Left kidney (tissue), 2 donors: ENCODE results near the gene HAPLN3. TPM values are rescaled to one million over a fixed set of nuclear protein-coding genes. Genes with fewer than 3 reads are reported as not detected.

Source experiments
- DNase-seq: peaks from one replicate; pipeline ENCODE4 v3.0.0-alpha.2; 2013
- polyA plus RNA-seq: library from polyadenylated mRNA; unstranded; fragments of 120-200 nt; gene quantifications from one replicate; pipeline ENCODE4 v1.2.1, GENCODE V29; 2013; ENCODE audit not compliant: insufficient read length

Gene HAPLN3
- polyA plus RNA-seq, 1 donor: 3.6 TPM

DNA sequence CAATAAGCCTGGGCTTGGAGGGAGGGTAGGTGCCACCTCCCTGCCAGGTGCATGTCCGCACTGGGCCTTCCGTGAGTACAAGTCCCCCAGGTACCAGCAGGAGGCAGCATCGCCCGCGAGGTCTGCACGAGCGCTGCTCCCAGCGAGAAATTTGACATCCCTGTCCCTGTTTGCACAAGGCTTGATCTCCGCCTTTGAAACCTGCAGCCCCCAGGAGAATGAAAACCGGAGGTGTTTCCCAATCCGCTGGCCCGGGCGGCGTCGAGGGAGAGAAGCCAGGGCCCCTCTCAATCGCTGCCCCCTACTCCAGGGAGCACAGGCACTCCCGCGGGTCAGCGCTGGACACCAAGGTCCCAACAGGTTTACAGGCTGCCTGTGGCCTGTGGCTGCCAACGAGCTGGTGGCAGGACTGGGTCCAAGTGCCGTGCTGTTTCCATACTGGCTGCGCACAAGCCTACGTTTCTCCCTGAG is 961 bp downstream of the HAPLN3 start:
- DNase-seq: no peak

DNA sequence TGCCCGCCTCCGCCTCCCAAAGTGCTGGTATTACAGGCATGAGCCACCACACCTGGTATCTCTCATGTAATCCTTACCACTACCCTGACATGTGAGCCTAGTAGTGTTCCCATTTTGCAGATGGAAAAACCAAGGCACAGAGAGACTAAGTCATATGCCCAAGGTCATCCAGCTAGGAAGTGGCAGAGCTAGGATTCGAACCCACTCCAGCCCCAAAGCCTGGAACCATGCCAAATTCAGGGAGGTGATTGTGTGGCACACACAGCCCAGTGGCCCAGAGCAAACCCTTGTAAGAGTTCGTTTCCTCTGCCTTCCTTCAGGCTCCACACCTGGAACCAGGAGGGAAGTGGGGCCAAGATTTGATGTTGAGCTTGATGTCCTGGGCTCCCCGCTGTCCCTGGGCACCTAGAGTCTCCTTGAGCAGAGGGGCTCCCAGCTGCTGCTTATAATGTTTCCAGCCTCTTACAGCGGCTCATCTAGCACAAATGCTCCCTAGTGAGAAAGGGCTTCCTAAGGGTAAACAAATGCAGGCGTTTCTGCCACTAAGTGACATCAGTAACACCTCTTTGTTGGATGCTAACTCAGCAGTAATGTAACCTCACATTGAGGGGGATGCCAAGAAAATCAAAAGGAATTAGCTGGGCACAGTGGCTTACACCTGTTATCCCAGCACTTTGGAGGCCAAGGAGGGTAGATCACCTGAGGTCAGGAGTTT is 3.6 kb downstream of the HAPLN3 start:
- DNase-seq: no peak

DNA sequence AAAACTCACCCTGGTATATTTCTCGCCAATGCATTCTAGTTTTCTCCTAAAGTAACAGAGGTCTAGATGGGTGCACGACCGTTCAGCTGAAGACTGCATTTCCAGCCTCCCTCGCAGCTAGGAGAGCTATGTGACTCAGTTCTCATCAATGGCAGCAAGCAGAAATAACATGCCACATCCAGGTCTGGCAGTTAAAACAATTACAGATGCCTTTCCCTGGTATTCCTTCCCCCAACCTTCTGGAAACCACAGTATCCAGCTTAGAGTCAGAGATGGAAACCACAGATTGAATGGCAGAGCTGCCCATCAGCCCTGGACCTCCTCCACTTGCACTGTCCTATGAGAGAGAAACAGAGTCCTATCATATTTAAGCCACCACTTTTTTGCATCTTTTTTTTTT is 4.8 kb downstream of the HAPLN3 start:
- DNase-seq: no peak

DNA sequence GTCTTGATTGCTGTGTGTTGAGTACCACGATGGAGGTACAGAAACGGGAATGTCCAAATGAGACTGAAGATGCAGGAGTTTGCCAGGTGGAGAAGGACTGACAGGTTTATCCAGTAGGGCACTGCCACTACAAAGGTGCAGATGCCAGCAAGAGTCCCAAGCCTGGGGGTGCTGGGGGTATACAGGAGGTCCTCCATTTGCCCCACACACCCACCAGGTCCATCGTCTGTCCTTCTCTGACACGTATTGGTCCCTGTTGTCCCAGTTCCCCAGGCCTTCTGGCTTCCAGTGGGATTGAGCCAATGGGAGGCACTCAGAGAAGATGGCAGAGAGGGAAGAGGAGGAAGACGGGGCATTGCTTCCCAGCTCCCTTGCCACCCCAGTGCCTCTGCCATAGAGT is 6.6 kb downstream of the HAPLN3 start:
- no peak for DNase-seq

DNA sequence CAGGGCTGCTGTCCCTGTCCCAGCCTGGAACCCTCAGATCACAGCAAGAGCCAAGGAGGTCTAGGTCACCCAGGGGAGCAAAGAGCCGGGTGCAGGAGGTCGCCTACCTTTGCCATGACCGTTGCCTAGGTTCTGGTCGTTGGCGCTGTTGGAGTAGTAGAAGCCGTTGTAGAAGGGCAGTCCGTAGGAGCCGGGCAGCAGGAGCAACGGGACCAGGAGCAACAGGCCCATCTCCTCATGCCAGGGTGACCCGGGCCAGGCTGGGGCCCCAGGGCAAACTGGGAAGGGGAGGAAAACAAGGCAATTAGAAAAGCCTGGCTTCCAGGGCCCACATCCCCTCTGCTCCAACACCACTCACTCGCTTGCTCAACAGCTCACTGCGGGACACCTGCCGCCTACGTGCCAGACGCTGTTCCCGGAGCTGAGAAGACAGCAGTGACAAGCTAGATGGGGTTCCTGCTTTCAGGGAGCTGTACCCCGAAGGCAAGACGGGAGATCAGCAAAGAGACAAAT is 8.2 kb downstream of the HAPLN3 start:
- DNase-seq: no peak

DNA sequence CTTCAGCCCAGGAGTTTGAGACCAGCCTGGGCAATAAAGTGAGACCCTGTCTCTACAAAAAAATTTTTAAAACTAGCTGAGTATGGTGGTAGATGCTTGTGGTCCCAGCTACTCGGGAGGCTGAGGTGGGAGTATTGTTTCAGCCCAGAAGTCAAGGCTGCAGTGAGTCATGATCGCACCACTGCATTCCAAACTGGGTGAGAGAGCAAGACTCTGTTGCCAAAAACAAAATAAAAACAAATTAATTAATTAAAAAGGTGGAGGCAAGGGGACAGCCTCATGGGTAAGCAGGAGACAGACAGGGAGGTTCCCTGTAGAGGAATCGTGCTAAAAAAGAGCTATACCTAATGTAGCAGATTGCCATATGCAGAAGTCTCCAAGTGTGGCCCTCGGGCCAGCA is 12.6 kb downstream of the HAPLN3 start:
- DNase-seq: no peak

DNA sequence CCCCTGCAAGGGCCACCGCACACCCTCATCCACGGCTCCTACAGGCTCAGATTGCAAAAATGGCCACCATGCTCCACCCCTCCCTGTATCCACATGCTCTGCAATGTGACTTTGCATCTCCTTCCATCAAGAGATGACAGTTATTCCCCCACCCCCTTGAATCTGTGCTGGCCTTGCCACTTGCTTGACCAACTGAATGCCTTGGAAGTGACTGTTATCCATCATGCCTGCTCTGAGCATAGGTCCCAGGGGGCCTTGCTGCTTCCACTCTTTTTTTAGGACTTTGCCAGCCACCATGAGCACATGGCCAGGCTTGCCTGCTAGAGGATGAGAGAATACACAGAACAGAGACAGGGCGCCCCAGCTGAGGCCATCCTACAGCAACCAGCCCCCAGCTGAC is 13.6 kb downstream of the HAPLN3 start:
- DNase-seq: no peak

DNA sequence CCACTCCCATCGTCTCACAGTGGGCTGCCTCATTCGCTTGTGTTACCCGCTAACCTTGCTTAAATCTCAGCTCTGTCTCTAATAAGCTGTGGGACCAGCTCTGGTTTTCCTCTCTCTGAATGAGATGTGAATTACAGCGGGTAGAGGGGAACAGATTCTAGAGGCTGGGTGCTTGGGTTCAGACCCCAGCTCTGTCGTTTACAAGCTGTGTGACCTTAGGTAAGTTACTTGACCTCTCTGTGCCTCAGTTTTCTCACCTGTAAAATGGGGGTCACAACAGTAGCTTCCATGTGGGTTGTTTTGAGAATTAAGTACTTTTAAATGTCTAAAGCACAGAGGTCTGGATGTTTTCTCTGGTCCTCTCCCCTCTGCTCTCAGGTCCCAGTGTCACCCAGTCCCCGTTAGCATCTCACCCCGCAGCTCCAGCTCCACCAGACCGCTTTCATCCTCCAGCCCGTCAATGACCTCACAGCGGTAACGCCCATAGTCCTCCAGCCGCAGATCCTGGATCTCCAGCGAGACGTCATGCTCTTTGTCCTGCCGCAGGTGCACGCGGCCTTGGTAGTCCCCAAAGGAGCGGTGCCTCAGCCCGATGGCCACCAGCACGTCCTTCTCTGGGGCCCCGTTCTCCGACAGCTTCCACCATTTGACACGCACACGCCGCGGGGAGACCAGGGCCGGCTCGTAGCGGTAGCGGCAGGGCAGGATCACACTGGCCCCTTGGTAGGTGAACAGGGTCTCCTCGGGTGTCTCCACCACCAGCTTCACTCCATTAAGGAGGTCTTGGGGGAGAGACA is 14.2 kb downstream of the HAPLN3 start:
- DNase-seq: no peak

DNA sequence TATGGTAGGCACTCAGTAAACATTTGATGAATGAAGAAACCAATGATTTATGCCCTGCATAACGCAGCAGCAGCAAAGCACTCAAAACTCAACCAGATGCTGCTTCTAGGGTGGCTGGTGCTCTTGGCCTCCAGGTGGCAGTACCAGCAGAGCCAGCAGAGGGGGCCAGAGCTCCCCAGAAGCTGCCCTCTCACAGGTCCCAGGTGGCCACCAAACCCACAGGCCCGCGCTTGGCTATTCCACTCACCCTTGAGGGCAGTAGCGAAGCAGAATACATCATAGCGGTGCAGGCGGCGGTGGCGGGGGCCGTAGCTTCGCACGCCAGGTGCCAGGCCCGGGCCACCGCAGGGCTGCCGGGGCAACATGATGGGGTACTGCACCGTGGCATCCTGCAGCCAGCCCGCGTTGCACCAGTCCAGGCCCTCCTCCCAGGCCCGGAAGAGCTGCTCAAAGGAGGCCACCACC is 16.6 kb downstream of the HAPLN3 start:
- DNase-seq: no peak

DNA sequence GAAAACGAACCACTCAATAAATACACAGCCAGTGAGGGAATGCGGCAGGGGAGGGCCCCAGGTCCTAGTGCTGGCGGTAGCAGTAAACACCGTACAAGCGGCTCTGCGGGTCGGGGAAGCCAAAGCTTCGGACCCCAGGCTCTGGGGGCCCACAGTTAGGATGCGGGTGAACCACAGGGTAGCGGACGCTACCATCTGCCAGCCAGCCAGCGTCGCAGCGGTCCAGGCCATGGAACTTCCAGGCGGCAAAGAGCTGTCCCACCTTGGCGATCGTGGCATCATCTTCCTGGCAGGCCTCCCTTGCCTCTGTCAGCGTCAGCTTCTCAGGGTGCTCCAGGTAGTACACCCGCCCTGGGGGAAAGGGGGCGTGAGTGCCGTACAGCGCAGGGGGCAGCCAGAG is 17.4 kb downstream of the HAPLN3 start:
- DNase-seq: no peak

DNA sequence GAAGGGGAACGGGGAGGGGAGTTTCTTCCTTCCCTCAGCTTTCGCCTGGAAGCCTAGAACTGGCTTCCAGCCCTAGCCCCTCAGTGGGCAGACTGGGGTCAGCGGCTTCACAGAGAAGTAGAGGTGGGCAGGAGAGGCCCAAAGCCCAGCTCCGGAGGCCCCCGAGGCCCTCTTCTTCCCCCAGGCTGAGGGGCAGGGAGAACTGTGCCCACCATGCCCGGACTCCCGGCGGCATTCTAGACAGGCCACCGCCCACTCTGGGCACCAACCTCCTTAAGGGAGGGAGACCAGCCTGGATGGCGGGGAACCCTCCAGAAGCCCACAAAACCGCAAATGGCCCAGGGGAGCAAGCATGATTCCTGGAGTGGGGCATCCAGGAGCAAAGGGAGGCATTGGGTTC is 17.9 kb downstream of the HAPLN3 start:
- DNase-seq: no peak

DNA sequence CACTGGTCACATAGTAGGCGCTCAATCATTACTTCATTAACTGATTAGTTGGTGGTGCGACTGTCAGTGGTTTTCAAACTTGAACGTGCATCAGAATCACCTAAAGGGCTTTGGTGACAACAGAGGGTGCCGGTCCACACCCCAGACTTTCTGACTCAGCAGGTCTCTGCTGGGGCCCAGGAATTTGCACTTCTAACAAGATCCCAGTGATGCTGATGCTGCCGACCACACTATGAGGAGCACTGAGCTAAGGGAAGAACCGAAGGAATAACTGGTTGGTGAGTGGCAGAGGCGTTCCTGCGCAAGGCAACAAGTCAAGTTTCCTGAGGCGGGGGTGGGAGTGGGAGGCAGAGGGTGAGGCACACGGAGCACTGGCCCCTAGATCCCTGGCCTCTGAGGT is 18.8 kb downstream of the HAPLN3 start:
- no peak for DNase-seq

DNA sequence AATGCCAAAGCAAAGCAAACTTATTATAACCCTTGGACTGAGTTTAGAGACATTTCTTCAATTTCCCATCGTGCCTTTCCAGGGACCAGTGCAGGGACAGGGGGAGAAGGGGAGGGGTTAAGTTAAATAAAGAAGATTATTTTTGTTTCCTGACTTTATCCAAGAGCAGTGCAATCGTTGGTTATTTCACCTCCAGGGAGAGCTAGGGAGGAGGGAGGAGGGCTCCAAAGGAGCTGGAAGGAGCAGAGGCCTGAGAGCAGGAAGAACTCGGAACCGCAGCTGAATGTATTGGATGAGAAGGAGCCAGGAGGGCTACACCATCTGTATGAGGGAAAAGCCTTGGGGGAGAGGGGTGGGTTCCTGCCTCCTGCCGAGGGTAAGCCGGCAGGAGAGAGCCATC is 20.7 kb downstream of the HAPLN3 start:
- no peak for DNase-seq

DNA sequence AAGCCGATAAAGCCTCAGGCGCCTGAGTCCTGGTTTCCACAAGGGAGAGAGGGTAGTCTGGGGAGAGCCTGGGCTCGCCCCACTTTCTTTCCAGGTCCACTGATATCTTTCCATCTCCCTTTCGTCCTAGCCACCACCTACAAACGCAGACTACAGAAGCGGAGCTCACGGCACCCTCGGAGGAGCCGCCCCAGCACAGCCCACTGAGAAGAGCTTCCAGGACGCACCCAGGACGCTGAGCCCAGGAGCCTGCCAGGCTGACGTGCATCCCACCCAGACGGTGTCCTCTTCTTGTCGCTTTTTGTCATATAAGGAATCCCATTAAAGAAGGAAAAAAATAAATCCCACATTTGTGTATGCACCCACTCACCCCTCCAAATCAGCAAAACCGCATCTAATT is 21.1 kb downstream of the HAPLN3 start:
- DNase-seq: no peak

DNA sequence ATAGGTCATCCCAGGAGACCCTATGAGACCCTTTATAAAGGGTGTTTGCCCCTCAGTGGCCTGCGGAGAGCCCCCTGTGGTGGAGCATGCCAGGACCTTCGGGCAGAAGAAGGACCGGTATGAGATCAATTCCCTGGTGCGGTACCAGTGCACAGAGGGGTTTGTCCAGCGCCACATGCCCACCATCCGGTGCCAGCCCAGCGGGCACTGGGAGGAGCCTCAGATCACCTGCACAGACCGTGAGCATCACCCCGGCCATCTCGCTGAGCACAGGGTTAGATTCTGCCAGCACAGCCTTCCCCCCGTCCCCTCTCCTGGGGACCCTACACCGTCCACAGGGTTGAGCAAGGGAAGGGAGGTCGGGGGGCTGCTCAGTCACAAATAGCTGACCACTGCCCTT is 21.6 kb downstream of the HAPLN3 start:
- no peak for DNase-seq

DNA sequence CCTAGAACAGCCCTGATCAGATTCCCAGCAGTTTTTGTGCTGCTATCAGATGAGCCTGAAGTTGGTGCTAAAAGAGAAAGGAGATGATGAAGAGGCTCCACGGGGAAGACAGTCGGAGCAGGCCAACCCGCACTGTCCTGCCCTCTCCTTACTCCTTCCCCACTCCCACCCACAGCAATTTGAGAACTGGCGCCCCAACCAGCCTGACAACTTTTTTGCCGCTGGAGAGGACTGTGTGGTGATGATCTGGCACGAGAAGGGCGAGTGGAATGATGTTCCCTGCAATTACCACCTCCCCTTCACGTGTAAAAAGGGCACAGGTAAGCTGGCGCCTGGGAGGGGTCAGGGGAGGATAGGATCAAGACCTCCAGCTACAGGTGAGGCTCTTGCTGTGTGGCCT is 22.6 kb downstream of the HAPLN3 start:
- no peak for DNase-seq

DNA sequence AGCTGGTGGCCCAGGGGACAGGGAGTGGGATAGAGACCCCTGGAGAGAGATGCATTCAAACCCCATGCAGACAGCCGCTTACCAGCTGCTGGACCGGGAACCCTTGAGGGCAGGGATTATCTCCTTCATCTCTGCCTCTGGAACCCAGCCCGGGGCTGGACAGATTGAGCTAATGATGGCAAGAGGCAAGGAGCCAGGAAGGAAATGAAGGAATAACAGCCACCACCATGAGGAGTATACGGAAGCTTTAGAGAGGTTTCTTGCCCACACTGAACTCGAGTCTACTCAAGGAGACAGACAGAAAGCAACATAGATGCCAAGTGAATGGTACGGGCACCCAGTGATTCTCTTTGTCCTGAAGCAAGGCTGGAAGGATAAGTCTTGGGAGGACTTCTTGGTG is 23.2 kb downstream of the HAPLN3 start:
- no peak for DNase-seq

DNA sequence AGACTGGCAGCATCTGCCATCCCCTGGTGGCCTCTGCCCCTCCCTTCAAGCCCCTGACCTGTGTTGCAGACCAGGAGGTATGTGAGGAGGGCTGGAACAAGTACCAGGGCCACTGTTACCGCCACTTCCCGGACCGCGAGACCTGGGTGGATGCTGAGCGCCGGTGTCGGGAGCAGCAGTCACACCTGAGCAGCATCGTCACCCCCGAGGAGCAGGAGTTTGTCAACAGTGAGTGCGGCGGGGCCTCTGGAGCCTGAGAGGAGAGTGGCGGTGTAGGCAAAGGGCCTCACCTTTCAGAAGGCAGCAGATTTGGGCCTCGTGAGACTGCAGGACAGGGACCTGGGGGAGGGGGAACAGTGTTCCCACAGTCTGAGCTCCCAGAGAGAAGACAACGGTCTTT is 24.0 kb downstream of the HAPLN3 start:
- no peak for DNase-seq

DNA sequence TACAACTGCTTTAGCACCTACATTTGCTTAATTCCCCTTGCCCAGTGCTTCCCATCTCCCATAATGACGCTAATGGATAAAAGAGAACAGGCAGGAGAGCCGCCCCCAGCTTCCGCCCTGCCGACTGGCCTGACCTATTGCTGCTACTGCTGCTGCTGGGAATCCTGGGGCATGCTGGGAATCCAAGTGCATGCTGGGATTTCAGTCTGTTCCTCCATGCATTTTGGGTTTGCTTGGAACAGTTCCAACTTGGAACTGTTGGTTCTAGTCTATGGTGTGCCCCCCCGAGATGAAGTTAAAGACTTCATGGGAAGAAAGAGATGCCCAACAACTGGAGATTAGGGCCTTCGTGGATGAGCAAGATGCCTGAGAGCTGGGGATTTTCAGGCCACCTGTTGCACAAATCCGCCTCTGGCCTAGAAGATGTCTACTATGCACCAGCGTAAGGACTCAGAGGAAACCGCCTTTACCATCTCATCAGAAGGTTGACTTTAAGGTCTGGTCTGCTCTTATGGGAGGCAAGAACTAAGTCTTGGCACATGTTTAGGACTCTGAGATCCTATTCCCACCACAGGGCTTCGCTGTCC is 29.0 kb downstream of the HAPLN3 start:
- DNase-seq: no peak

DNA sequence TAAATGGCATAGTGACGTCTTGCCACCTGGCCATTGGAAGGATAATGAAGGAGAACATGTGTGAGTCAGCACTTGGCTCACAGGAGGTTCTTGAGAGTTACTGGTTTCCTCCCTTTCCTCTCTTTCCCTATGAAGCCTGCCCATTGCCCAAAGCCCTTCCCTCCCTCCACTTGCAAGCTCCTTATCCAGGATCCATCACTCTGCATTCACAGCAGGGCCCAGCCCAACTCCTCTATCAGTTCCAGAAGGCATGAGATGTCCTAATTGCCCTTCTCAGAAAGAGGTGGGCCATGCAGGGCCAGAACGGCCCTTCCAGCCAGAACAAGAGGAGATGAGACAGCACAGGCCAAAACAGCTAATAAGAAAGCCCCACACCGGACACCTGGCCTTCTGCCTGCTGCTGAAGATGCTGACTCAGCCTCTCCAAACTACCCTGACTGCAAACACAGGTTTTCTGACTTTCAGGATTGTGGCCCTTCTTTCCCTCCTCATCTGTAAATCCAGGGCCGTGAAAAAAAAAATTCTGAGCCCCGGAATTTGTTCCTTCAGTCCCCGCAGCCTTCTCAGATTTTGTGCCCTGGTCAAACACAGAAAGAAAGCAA is 29.7 kb downstream of the HAPLN3 start:
- DNase-seq: no peak

DNA sequence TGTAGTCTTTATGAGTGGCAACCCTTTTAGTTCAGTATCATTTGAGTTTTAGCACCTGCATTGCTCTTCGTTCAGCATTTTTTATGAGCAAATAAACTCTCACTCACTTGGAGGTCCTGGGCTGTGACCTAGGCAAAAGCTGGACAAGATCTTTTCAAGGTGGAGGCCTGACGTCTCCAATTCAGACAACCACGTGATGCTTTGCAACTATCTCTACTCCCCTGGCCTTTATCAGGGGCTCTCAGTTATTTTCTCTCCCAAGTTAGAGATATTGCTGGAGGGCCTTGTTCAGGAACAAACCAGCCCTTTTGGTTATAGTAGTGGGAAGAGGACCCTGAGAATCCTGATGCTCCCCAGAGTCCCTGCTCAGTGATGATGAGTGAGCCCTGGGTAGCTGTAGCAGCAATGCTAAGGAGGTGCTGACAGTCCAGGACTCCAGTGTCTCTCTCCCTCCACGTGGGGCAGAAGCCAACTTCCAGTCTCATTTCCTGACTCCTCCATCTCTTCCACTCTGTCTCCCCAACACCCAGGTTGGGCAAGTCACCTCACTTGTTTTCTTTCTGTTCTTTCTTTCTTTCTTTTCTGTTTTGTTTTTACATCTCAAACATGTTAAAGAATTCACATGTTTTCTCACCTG is 30.4 kb downstream of the HAPLN3 start:
- DNase-seq: no peak

DNA sequence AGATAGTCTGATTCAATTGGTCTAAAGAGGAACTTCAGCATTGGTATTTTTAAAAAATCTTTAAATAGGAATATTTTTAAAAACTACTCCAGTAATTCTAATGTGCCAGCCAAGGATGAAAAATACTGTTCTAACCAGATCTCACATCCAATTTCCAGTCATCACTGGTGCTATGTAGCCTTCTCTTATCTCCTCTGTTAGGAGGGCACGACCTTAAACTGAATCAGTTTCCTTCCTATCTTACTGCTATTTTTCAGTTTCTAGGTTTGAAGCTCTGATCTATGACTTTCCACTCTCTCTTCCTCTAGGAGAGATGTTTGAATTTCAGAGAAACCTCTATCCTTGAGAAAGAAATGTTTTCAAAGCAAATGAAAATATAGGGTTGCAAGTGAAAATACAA is 31.9 kb downstream of the HAPLN3 start:
- no peak for DNase-seq
